GM23338 (cell line): ENCODE results near the gene SULT1B1.

Experiments
- CREB1 ChIP-seq: fragments of 250-450 bp; sonication (Bioruptor Pico); IDR thresholded peaks from 2 replicates; pipeline ENCODE4 v1.5.0; 2020; ENCODE audit warnings: low read depth, mild to moderate bottlenecking, moderate library complexity
- ETS1 ChIP-seq: IDR thresholded peaks from 2 replicates; pipeline ENCODE4 v1.6.1; 2016; ENCODE audit warnings: antibody characterized with exemption
- EZH2 ChIP-seq: fragments of 200-600 bp; sonication (generic); IDR thresholded peaks from one replicate; pipeline ENCODE4 v1.8.0; 2017; ENCODE audit warnings: antibody characterized with exemption, mild to moderate bottlenecking, low read depth; ENCODE audit not compliant: unreplicated experiment
- EZH2phosphoT487 ChIP-seq: fragments of 200-600 bp; sonication (generic); IDR thresholded peaks from one replicate; pipeline ENCODE4 v1.8.1; 2018; ENCODE audit warnings: antibody characterized with exemption; ENCODE audit not compliant: unreplicated experiment
- JUNB ChIP-seq: IDR thresholded peaks from one replicate; pipeline ENCODE4 v1.6.1; 2016; ENCODE audit warnings: antibody characterized with exemption; ENCODE audit not compliant: unreplicated experiment
- NANOG ChIP-seq: IDR thresholded peaks from 2 replicates; pipeline ENCODE4 v1.6.1; 2016; ENCODE audit warnings: antibody characterized with exemption, borderline replicate concordance
- POLR2AphosphoS5 ChIP-seq: IDR thresholded peaks from 2 replicates; pipeline ENCODE4 v1.6.1; 2016; ENCODE audit warnings: antibody characterized with exemption, low read depth
- STAT1 ChIP-seq: IDR thresholded peaks from one replicate; pipeline ENCODE4 v1.6.1; 2016; ENCODE audit warnings: antibody characterized with exemption; ENCODE audit not compliant: unreplicated experiment
- ZNF114 ChIP-seq: fragments of 250-450 bp; sonication (Bioruptor Pico); IDR thresholded peaks from 2 replicates; pipeline ENCODE4 v1.5.0; 2020; ENCODE audit warnings: mild to moderate bottlenecking, moderate library complexity
- ZNF331 ChIP-seq: fragments of 250-450 bp; sonication (Bioruptor Pico); IDR thresholded peaks from 2 replicates; pipeline ENCODE4 v1.5.0; 2020; ENCODE audit warnings: low read depth, mild to moderate bottlenecking, moderate library complexity
- TF ChIP-seq, protein P1 (sequence below), 2 experiments: fragments of 200-600 bp in 1 of 2; sonication (generic) in 1 of 2; conservative IDR thresholded peaks; 2 replicates each; pipeline versions ENCODE4 v1.5.1 to v1.6.1; 2016 to 2017; ENCODE audit warnings: antibody characterized with exemption in 2 of 2, low read depth in 2 of 2, mild to moderate bottlenecking in 2 of 2, moderate library complexity in 1 of 2
- TF ChIP-seq, protein P2 (sequence below): IDR thresholded peaks from one replicate; pipeline ENCODE4 v1.6.1; 2018; ENCODE audit warnings: antibody characterized with exemption; ENCODE audit not compliant: unreplicated experiment
- TF ChIP-seq, protein P3 (sequence below): fragments of 250-450 bp; sonication (Bioruptor Pico); IDR thresholded peaks from 2 replicates; pipeline ENCODE4 v1.5.0; 2020; ENCODE audit warnings: mild to moderate bottlenecking, moderate library complexity

GRCh38 chr4:69775321-69775867 is 15.0 kb upstream of the SULT1B1 start:
- TF ChIP-seq, protein P1, sequence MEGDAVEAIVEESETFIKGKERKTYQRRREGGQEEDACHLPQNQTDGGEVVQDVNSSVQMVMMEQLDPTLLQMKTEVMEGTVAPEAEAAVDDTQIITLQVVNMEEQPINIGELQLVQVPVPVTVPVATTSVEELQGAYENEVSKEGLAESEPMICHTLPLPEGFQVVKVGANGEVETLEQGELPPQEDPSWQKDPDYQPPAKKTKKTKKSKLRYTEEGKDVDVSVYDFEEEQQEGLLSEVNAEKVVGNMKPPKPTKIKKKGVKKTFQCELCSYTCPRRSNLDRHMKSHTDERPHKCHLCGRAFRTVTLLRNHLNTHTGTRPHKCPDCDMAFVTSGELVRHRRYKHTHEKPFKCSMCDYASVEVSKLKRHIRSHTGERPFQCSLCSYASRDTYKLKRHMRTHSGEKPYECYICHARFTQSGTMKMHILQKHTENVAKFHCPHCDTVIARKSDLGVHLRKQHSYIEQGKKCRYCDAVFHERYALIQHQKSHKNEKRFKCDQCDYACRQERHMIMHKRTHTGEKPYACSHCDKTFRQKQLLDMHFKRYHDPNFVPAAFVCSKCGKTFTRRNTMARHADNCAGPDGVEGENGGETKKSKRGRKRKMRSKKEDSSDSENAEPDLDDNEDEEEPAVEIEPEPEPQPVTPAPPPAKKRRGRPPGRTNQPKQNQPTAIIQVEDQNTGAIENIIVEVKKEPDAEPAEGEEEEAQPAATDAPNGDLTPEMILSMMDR (conservative IDR thresholded peaks at IDR 0.05; ENCODE audit: low read depth in 2 of 2) = no peak
- no peak for TF ChIP-seq POLR2AphosphoS5
- TF ChIP-seq JUNB = no peak
- no peak for TF ChIP-seq CREB1
- no peak for TF ChIP-seq ETS1
- no peak for TF ChIP-seq ZNF331 (CRISPR knock-in tag)
- no peak for TF ChIP-seq EZH2phosphoT487
- TF ChIP-seq EZH2 = no peak
- TF ChIP-seq, protein P2, sequence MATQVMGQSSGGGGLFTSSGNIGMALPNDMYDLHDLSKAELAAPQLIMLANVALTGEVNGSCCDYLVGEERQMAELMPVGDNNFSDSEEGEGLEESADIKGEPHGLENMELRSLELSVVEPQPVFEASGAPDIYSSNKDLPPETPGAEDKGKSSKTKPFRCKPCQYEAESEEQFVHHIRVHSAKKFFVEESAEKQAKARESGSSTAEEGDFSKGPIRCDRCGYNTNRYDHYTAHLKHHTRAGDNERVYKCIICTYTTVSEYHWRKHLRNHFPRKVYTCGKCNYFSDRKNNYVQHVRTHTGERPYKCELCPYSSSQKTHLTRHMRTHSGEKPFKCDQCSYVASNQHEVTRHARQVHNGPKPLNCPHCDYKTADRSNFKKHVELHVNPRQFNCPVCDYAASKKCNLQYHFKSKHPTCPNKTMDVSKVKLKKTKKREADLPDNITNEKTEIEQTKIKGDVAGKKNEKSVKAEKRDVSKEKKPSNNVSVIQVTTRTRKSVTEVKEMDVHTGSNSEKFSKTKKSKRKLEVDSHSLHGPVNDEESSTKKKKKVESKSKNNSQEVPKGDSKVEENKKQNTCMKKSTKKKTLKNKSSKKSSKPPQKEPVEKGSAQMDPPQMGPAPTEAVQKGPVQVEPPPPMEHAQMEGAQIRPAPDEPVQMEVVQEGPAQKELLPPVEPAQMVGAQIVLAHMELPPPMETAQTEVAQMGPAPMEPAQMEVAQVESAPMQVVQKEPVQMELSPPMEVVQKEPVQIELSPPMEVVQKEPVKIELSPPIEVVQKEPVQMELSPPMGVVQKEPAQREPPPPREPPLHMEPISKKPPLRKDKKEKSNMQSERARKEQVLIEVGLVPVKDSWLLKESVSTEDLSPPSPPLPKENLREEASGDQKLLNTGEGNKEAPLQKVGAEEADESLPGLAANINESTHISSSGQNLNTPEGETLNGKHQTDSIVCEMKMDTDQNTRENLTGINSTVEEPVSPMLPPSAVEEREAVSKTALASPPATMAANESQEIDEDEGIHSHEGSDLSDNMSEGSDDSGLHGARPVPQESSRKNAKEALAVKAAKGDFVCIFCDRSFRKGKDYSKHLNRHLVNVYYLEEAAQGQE = no peak
- no peak for TF ChIP-seq STAT1
- TF ChIP-seq ZNF114 = no peak
- TF ChIP-seq NANOG = no peak
- TF ChIP-seq, protein P3, sequence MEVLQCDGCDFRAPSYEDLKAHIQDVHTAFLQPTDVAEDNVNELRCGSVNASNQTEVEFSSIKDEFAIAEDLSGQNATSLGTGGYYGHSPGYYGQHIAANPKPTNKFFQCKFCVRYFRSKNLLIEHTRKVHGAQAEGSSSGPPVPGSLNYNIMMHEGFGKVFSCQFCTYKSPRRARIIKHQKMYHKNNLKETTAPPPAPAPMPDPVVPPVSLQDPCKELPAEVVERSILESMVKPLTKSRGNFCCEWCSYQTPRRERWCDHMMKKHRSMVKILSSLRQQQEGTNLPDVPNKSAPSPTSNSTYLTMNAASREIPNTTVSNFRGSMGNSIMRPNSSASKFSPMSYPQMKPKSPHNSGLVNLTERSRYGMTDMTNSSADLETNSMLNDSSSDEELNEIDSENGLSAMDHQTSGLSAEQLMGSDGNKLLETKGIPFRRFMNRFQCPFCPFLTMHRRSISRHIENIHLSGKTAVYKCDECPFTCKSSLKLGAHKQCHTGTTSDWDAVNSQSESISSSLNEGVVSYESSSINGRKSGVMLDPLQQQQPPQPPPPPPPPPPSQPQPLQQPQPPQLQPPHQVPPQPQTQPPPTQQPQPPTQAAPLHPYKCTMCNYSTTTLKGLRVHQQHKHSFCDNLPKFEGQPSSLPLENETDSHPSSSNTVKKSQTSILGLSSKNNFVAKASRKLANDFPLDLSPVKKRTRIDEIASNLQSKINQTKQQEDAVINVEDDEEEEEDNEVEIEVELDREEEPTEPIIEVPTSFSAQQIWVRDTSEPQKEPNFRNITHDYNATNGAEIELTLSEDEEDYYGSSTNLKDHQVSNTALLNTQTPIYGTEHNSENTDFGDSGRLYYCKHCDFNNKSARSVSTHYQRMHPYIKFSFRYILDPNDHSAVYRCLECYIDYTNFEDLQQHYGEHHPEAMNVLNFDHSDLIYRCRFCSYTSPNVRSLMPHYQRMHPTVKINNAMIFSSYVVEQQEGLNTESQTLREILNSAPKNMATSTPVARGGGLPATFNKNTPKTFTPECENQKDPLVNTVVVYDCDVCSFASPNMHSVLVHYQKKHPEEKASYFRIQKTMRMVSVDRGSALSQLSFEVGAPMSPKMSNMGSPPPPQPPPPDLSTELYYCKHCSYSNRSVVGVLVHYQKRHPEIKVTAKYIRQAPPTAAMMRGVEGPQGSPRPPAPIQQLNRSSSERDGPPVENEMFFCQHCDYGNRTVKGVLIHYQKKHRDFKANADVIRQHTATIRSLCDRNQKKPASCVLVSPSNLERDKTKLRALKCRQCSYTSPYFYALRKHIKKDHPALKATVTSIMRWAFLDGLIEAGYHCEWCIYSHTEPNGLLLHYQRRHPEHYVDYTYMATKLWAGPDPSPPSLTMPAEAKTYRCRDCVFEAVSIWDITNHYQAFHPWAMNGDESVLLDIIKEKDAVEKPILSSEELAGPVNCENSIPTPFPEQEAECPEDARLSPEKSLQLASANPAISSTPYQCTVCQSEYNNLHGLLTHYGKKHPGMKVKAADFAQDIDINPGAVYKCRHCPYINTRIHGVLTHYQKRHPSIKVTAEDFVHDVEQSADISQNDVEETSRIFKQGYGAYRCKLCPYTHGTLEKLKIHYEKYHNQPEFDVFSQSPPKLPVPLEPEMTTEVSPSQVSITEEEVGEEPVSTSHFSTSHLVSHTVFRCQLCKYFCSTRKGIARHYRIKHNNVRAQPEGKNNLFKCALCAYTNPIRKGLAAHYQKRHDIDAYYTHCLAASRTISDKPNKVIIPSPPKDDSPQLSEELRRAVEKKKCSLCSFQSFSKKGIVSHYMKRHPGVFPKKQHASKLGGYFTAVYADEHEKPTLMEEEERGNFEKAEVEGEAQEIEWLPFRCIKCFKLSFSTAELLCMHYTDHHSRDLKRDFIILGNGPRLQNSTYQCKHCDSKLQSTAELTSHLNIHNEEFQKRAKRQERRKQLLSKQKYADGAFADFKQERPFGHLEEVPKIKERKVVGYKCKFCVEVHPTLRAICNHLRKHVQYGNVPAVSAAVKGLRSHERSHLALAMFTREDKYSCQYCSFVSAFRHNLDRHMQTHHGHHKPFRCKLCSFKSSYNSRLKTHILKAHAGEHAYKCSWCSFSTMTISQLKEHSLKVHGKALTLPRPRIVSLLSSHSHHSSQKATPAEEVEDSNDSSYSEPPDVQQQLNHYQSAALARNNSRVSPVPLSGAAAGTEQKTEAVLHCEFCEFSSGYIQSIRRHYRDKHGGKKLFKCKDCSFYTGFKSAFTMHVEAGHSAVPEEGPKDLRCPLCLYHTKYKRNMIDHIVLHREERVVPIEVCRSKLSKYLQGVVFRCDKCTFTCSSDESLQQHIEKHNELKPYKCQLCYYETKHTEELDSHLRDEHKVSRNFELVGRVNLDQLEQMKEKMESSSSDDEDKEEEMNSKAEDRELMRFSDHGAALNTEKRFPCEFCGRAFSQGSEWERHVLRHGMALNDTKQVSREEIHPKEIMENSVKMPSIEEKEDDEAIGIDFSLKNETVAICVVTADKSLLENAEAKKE (CRISPR knock-in tag) = no peak
